Effector CD8-positive, alpha-beta T cell (primary cell): ENCODE data around the gene BBS9.

Source experiments
- DNase-seq: peaks from one replicate; lab custom pipeline; 2025; lab: John Stamatoyannopoulos, UW

BBS9 gene

GRCh38 chr7:33601884-33602283 is 472.5 kb downstream of the BBS9 start:
- no peak for DNase-seq

GRCh38 chr7:33604056-33604455 is 474.7 kb downstream of the BBS9 start:
- no peak for DNase-seq

- DNase-seq = no peak
Measured at GRCh38 chr7:33610918-33611317, 481.6 kb downstream of the BBS9 start.

- DNase-seq = no peak
Measured at GRCh38 chr7:33612442-33612841, 483.1 kb downstream of the BBS9 start.

DNA sequence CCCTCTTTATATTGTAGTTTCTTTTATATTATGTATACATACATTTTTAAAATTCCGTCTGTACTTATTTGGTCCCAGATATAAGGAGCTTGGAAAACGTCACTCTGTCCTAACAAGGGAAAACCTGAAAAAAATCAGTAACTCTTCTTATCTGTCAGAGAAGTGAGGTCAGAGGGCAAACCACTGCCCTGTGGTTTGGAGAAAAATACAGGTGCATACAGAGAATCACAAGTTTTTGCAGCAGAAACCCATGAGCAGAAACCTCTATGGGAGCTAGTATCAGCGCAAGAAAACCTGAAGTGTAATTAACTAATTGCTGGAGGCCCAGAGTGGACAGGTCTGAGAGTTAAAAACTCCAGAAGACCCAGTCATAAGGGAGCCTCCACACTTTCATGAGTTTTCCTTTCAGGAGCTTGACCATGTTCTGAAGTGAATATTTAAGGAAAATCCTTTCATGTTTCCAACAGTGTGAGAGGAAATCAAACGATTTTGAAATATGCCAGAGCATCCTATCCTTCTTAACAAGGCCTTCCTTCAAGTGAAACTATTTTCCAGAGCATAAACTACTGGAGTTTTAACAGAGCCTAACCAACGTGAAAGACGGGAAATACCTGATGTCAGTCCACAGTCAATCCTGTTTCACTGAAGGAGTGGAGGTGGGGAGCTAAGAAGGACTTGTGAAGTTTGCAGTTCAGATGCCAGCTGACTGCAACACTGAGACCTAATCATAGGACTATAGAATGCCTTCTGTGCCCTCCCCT is 485.2 kb downstream of the BBS9 start:
- no peak for DNase-seq

DNA sequence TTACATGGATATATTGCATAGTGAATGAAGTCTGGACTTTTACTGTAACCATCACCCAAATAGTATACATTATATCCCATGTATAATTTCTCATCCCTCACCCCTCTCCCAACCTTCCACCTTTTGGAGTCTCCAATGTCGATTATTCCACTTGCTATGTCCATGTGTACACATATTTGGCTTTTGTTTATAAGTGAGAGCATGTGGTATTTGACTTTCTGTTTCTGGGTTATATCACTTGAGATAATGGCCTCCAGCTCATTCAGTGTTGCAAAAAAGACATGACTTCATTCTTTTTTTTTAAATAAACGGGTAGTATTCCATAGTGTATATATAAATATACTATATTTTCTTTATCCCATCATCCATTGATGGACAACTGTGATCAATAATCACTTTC is 487.4 kb downstream of the BBS9 start:
- DNase-seq = no peak

GRCh38 chr7:33619264-33619663 is 489.9 kb downstream of the BBS9 start:
- DNase-seq = no peak

GRCh38 chr7:33623267-33623666 is 493.9 kb downstream of the BBS9 start:
- no peak for DNase-seq

DNA sequence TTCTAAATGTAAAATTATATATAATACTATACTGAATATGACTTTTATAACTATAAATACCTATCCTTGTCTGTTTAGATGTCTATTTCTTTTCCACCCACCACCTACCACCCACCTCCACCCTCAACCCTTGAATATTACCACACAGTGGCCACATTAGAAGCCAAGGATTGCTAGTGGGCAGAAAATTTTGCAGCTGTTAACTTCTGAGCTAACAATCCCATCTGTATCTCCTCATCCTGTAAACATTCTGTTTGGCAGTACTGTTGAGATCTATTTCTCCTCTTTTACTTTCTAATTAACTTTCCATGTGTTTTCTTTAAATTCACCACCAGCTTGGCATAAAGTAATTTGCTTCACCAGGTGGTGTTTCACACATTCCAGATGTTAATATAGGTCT is 494.9 kb downstream of the BBS9 start:
- no peak for DNase-seq

DNA sequence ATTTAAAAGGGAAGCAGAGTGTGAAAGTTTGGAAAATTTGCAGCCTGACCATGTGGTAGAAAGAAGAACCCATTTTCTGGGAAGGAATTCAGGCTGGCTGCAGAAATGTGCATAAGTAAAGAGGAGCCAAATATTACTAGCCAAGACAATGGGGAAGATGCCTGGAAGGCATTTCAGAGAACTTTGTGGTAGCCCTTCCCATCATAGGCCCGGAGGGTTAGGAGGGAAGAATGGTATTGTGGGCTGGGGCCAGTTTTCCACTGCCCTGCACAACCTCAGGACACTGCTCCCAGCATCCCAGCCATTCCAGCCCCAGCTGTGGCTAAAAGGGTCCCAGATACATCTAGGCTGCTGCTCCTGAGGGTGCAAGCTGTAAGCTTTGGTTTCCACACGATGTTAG is 497.5 kb downstream of the BBS9 start:
- no peak for DNase-seq

- DNase-seq = no peak
Measured at GRCh38 chr7:33627741-33628140, 498.4 kb downstream of the BBS9 start.

GRCh38 chr7:33628894-33629293 is 499.5 kb downstream of the BBS9 start:
- DNase-seq = no peak

GRCh38 chr7:33630359-33630758 is 501.0 kb downstream of the BBS9 start:
- DNase-seq = no peak

DNA sequence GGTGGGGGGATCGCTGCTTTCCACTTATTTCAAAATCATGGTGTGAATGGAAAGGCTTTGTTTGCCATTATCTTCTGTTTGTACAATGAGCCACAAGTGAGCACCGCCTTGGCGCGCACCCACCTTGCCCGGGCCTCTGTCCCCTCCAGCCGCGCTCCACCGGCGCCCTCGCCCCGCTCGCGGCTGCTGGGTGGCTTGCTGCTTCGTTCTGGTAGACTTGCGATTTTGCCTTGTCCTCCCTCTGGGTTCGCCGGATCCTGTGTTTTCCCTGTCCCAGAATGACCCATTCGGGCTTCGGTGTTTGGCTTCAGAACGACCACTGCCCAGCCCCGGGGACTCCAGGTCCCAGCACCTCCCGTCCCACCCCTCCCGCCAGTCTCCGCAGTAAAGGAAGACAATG is 503.0 kb downstream of the BBS9 start:
- no peak for DNase-seq

- DNase-seq = no peak
Measured at GRCh38 chr7:33632840-33633525, 503.6 kb downstream of the BBS9 start.

DNA sequence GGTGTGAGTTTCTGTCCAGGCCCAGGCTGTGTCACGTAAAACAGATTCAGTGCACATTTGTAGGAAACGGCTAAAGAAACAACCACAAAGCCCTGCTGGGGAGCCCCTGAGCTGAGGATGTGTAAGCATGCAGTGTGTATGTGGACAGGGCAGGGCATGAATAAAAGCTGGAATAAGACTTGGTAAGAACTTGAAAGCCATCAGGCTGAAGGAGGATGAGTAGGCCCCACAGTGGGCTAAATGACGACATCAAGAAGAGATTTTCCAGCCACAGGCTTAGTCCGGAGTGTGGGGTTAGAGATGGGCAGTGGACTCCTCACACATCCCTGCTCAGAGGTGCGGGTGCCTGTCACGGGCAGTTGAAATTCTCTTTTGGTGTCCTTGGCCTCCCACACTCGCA is 505.2 kb downstream of the BBS9 start:
- DNase-seq = no peak

- DNase-seq = no peak
Measured at GRCh38 chr7:33636359-33636758, 507.0 kb downstream of the BBS9 start.

DNA sequence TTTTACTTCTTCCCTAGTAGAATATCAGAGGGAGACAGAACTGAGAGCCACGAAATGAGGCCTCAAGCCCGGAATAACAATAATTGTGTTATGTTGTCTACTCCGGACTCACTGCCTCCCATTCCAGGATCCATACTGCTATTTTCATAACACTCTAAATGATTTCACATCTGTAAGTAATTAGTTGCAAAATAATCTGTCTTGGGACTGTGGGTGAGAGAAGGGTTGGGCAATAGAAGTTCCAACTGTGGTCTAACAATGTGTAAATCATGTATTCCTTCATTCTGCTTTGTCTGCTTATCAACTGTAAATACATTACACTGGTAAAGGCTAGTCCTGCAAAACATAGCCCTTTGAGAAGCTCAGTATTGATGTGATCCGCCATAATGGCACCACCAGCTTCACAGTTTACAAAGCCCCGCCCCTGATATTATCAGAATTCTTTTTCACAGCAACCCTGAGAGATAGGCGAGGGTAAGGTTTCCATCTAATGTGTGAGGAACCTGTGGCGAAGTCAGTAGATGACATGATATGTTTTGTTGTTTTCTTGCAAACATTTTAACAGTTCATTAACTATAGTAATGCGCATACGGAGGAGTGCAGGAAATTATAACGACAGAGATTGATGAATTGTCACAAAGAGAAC is 510.3 kb downstream of the BBS9 start:
- DNase-seq = no peak

GRCh38 chr7:33640741-33641140 is 511.4 kb downstream of the BBS9 start:
- no peak for DNase-seq

DNA sequence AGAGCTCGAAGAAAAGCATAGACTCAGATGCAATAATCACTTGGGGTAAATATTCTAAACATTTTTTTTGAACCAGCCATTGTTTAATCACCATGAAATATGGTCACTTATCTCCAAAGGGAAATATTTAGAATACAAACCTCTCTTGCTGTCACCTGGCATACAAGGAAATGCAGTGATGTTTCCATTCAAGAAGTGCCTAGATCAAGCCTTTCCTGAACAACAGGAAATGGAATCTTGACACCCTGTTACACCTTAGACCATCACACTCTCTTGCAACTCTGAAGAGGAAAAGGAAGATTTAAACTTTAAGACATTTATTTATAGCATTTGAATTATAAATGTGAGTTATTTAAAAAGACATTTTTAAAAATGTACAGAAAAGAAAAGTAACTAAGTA is 512.9 kb downstream of the BBS9 start:
- DNase-seq = no peak

- DNase-seq = no peak
Measured at GRCh38 chr7:33643530-33643929, 514.2 kb downstream of the BBS9 start.

DNA sequence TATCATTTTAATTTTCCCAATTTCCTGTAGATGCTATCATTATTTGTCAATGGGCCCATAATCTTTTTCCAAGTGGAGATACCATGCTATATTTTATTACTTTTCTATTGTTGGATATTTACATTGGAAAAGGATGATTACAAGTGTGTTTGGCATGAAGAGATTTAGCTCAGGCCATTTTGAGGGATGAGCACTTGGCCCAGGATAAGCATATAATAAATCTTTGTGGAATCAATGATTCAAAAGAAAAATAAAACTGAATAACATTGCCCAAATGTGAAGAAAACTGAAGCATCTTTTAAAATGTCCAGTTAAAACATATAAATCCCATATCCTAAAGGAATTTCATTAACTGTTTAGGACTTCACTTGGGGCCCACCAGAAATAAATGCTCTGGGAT is 515.1 kb downstream of the BBS9 start:
- no peak for DNase-seq

GRCh38 chr7:33645104-33645503 is 515.7 kb downstream of the BBS9 start:
- DNase-seq = no peak
